Tibial nerve (tissue), 4 donors: ENCODE results near the gene ABHD8.
A peak's percentile ranks its signal among the peaks of the same experiment; 100 is the strongest.

Experiments
- CTCF ChIP-seq, 5 experiments: fragments of 200-600 bp in 3 of 5; fragments of 450-650 bp in 2 of 5; sonication (generic) in 3 of 5; IDR thresholded peaks; one replicate each; pipeline ENCODE4 v1.5.1; 2016 to 2019; ENCODE audit warnings: antibody characterized with exemption in 5 of 5, mild to moderate bottlenecking in 3 of 5, moderate library complexity in 2 of 5
- EP300 ChIP-seq, 2 donors: sonication (generic); formaldehyde crosslinking; IDR thresholded peaks; one replicate each; pipeline ENCODE4 v1.6.1; 2017; ENCODE audit warnings: antibody characterized with exemption in 2 of 2, mild to moderate bottlenecking in 1 of 2

- peak in 2 of 5 experiments; percentile 53 to 54 for TF ChIP-seq CTCF (IDR thresholded peaks at IDR 0.05)
- TF ChIP-seq EP300 (IDR thresholded peaks at IDR 0.05): peak; percentile 88 to 95
Measured at GRCh38 chr19:17266975-17267788, 36.0 kb downstream of the ABHD8 start, which contains the start of gene BABAM1.
